ENCODE data around the gene CAMTA1.

The CAMTA1 gene

GRCh38 chr1:6961905-6962477 lies 176.7 kb downstream of the CAMTA1 start:
- DNase-seq: no peak

DNA sequence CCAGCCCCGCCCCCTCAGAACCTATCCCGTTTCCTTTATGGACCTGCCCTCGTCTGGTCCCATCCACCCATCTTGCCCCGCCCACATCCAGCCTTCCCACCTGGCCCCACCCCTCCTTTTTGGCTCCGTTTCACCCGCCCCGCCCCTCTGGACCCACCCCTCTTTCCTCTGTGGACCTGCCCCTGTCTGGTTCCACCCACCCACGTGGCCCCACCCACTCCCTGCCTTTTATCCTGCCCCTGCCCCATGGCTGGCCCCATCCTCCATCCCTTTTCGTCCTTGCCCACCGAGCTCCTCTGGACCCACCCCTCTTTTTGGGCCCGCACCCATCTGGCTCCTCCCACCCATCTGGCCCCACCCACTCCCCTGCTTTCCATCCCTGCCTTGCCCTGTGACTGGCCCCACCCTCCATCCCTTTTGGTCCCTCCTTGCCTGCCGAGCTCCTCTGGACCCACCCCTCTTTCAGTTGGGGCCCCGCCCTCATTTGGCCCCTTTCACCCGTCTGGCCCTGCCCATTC lies 177.3 kb downstream of the CAMTA1 start:
- no peak for DNase-seq

GRCh38 chr1:6962996-6963911 lies 178.0 kb downstream of the CAMTA1 start:
- no peak for DNase-seq

GRCh38 chr1:6963912-6964307 lies 178.7 kb downstream of the CAMTA1 start:
- no peak for DNase-seq

GRCh38 chr1:6965083-6965934 lies 180.1 kb downstream of the CAMTA1 start:
- DNase-seq: no peak

- DNase-seq: no peak
These were observed 180.6 kb downstream of the CAMTA1 start for GRCh38 chr1:6965935-6966241.

- no peak for DNase-seq
These were observed 181.1 kb downstream of the CAMTA1 start for GRCh38 chr1:6966326-6966725.

DNA sequence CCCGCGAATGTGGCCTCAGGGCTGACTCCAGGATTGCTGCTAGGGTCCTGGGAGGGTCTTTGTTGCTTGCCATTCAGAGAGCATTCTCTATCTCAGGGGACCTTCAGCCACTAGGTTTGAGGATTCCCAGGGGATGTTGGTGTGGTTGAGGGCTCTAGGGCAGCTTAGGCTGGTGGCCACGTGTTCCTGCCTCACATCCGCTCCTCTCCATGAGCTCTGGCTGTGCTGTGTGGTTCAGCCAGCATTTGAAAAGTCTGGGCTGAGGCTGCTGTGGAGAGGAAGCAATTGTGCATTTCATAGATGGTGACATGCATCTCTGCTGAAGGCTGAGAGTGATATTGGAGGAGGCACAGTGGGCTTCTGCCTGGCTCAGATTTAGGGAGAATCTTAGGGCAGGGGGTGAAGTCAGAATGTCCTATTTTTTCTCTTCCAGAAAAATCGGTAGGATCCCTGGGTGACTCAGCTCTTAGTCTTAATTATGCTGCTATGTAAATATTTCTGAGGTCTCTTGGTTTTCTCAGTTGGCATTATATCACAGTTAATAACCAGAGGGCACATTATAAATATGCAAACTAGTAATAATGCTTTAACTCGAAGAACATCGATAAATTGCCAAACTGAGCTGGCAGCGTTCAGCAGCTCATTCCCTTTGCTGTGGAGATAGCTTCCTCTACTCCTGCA lies 182.3 kb downstream of the CAMTA1 start:
- no peak for DNase-seq

DNA sequence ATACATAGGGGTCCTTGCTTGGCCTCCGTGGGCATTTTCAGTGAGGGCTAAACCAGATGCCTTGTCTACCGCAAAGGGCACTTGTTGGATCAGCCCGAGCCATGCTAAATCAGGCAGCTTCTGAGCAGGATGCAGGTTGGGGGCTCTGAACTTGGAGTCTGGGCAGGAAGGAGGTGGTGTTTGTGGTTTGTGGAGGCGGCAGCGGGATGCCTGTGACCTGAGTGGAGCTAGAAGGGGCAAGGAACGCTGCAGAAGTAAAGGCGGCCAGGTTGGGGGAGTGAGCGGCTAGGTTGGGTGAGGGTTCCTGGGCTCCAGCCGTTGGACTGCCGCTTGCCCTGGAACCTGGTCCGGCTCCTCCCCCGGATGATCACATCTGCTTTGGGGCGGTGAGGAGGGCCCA lies 183.9 kb downstream of the CAMTA1 start:
- DNase-seq: no peak

- DNase-seq: no peak
These were observed 184.5 kb downstream of the CAMTA1 start for GRCh38 chr1:6969762-6970161.

- DNase-seq: no peak
These were observed 185.0 kb downstream of the CAMTA1 start for GRCh38 chr1:6970221-6970620.

DNA sequence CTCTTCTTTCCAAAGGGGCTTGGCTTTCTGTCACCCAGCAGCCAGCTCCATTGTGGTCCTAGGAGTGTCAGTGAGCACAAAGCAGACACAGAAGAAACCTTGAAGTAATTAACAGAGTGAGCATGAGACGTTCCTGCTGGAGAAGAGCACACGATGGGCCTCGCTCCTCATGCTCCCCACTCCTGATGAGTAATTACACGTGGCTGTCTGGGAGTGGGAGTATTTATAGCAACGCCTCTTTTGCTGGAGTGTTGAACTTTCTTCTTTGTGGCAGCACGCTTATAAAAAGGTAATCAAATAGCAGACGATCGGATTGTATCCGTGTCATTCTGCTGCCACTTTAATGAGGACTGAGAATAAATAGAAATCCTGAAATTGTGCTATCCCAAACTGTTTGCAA lies 185.8 kb downstream of the CAMTA1 start:
- DNase-seq: no peak

- DNase-seq: no peak
These were observed 186.4 kb downstream of the CAMTA1 start for GRCh38 chr1:6971699-6972098.

- DNase-seq: no peak
These were observed 187.1 kb downstream of the CAMTA1 start for GRCh38 chr1:6972399-6972798.

DNA sequence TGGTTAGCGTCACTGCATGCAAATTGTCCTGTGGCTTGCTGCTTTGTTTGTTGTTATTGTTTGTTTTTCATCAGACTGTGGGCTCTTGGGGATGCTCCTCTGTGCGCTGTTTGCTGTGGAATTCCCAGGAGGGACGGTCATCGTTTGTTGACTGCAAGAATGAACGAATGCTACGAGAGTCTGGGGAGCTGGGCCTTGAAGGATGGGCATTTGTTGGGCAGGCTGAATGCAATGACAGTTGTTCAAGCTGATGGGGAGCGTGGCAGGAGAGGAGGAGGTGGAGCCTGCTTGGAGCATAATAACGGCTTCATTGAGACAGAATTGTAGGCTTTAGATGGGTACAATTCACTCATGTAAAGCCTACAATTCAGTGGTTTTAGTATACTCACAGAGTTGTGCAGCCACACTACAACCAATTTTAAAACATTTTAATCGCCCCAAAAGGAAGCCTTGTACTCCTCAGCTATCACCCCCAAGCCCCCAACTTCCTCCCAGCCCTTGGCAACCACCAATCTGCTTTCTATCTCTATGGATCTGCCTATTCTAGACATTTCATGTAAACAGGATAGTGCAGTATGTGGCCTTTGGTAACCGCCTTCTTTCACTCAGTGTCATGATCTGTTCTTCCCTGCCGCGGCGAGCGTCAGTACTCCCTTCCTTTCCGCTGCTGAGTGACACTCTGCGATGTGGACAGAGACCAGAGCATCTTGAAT lies 190.2 kb downstream of the CAMTA1 start:
- DNase-seq: no peak

- no peak for DNase-seq
These were observed 190.8 kb downstream of the CAMTA1 start for GRCh38 chr1:6976044-6976375.

DNA sequence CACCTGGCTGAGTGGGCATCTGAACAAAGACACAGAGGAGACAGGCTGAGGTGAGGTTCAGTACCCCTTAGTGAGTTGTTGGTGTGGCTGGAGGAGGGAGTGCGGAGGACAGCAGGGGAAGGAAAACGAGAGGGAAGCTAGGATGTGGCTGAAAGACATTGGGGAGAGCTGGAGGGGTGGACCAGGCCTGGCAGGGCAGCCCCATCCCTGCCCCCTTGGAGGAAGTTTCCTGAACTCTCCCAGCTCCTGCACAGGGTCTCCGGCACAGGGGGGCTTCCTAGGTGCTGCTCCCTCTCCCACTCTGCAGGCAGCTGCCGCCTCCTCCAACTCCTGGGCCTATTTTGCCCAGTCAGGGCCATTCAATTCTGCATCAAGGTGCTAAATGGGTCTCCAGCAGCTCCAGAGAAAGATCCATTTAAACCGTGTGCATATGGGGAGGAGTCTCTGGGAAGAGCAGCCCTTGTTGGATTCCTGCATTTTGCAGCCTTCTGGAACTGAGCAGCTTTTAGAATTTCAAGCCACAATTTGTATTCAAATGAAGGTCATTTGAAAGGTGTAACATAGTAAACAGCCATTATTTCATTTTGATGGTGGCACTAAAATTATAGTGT lies 193.9 kb downstream of the CAMTA1 start:
- DNase-seq: no peak

DNA sequence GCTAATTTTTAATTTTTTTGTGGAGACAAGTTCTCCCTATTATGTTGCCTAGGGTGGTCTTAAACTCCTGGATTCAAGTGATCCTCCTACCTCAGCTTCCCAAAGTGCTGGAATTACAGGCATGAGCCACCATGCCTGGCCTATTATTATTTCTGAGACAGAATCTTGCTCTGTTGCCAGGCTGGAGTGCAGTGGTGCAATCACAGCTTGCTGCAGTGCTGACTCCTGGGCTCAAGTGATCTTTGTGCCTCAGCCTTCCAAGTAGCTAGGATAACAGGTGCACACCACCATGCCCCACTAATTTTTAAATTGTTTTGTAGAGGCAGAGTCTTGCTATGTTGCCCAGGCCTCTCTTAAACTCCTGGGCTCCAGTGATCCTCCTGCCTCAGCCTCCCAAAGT lies 196.3 kb downstream of the CAMTA1 start:
- DNase-seq: no peak

DNA sequence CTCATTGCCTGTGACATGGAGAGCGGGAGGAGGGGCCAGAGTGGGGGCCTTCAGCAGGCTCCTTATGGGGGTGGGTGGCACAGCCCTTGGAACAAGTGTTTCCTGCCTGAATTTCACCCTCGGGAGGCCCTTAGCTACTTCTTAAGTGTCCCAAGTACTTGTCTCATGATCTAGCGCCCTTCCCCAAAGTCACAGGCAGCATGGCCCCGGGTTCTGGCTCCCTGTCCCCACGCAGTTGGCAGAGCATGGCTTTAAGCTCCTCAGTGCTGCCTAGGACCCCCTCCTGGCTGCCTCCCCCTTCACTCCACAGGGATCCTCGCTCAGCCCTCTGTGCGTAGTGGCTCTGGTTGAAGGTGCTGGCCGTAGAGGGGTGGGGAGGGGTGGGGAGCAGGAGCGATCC lies 197.2 kb downstream of the CAMTA1 start:
- DNase-seq: no peak

GRCh38 chr1:6982860-6983259 lies 197.6 kb downstream of the CAMTA1 start:
- DNase-seq: no peak

DNA sequence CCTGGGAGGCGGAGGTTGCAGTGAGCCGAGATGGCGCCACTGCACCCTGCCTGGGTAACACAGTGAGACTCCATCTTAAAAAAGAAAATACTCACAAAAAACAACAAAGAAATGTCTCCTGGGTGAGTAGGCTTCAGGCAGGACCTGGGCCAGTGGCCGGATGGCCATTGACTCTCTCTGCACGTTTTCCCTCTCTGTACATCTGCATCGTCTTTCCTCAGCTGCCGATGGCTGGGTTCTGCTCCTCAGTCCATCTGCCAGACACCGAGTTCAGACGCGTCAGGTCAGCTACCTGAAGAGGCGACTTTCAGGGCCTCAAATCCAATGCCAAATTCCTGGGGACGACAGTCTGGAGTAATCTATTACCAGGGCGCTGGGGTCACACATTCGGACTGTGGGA lies 199.3 kb downstream of the CAMTA1 start:
- DNase-seq: no peak

DNA sequence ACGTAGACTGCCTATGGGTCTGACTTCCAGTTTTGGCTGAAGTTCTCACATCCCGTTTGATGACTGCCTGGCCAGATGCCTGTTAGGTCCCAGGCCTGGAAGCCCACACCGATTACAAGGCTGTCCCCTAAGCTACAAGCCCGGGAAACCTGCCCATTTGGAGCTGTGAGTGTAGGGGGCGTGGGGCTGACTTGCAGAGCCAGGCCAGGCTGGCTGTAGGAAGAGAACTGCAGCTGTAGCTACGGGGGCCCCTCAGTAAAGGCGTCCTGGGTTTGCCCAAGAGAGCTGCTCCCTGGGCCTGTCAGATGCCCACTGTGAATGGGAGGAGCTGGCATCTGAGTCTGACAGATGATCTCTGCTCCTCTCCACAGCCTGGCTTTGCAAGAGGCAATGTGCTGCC lies 199.7 kb downstream of the CAMTA1 start:
- no peak for DNase-seq
